H1 (cell line): ENCODE results near the gene MINAR1.

Experiments used
- CBX5 ChIP-seq: fragments of 300-800, 300-1000 bp; sonication (generic); IDR thresholded peaks from 2 replicates; pipeline ENCODE4 v1.7.1; 2016; ENCODE audit warnings: antibody characterized with exemption, low read length, low read depth
- CEBPB ChIP-seq: IDR thresholded peaks from 2 replicates; pipeline ENCODE4 v1.6.1; 2012; ENCODE audit warnings: low read depth, low read length
- CREB1 ChIP-seq: IDR thresholded peaks from 2 replicates; pipeline ENCODE4 v1.6.1; 2012; ENCODE audit warnings: inconsistent platforms
- EZH2 ChIP-seq: fragments of 200-600 bp; sonication (generic); IDR thresholded peaks from 2 replicates; pipeline ENCODE4 v1.7.1; 2012; ENCODE audit warnings: low read depth, mild to moderate bottlenecking, moderate library complexity, low read length, inconsistent platforms; ENCODE audit not compliant: severe bottlenecking
- HDAC6 ChIP-seq: IDR thresholded peaks from one replicate; pipeline ENCODE4 v1.7.1; 2012; ENCODE audit warnings: low read depth, mild to moderate bottlenecking, inconsistent platforms, low read length, moderate library complexity
- PHF8 ChIP-seq: fragments of 200-600 bp; sonication (generic); conservative IDR thresholded peaks from 2 replicates; pipeline ENCODE4 v1.7.1; 2012; ENCODE audit warnings: low read depth, mild to moderate bottlenecking, inconsistent platforms, low read length, moderate library complexity
- POLR2A ChIP-seq, 2 experiments: IDR thresholded peaks; 1 replicate in 1 of 2; 2 replicates in 1 of 2; pipeline ENCODE4 v1.6.1; 2011; ENCODE audit warnings: low read depth in 2 of 2, low read length in 2 of 2, mild to moderate bottlenecking in 2 of 2; ENCODE audit errors: control extremely low read depth in 1 of 2
- POLR2AphosphoS5 ChIP-seq: IDR thresholded peaks from 2 replicates; pipeline ENCODE4 v1.6.1; 2011; ENCODE audit warnings: low read depth, low read length
- RFX5 ChIP-seq: IDR thresholded peaks from 2 replicates; pipeline ENCODE4 v1.6.1; 2011; ENCODE audit warnings: low read depth, low read length, improper control_type of control experiment, borderline replicate concordance
- YY1 ChIP-seq: IDR thresholded peaks from 2 replicates; pipeline ENCODE4 v1.6.1; 2011; ENCODE audit warnings: low read depth, mild to moderate bottlenecking, low read length
- TF ChIP-seq, protein P1 (sequence below), 3 experiments: IDR thresholded peaks; 1 replicate in 2 of 3; 2 replicates in 1 of 3; pipeline versions ENCODE4 v1.5.1 to v1.6.1; 2011; ENCODE audit warnings: low read length in 3 of 3, mild to moderate bottlenecking in 3 of 3, inconsistent platforms in 2 of 3, low read depth in 1 of 3, moderate library complexity in 1 of 3; ENCODE audit not compliant: insufficient read depth in 1 of 3; ENCODE audit errors: control extremely low read depth in 1 of 3

DNA sequence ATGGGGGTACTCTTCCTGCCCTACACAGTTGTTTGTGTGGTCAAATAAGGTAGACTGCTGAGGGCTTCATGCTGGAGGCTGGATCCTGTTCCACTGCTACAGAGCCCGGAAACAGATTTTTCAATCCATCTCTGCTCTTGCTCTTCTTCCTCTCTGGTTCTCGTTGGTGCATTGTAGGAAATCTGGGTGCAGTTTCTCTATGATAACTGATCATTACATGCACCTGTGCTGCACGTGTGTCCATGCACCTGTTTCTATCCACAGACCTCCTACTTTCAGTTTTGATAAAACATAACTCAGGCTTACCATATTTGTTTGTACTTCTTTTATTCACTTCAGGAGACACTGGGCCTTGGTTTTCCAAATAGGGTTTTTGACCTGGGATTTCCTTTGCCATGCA is 21.3 kb downstream of the MINAR1 start:
- TF ChIP-seq CREB1 = no peak
- TF ChIP-seq RFX5 = no peak
- TF ChIP-seq POLR2AphosphoS5 = no peak
- TF ChIP-seq YY1 = no peak
- no peak for TF ChIP-seq EZH2
- TF ChIP-seq, protein P1, sequence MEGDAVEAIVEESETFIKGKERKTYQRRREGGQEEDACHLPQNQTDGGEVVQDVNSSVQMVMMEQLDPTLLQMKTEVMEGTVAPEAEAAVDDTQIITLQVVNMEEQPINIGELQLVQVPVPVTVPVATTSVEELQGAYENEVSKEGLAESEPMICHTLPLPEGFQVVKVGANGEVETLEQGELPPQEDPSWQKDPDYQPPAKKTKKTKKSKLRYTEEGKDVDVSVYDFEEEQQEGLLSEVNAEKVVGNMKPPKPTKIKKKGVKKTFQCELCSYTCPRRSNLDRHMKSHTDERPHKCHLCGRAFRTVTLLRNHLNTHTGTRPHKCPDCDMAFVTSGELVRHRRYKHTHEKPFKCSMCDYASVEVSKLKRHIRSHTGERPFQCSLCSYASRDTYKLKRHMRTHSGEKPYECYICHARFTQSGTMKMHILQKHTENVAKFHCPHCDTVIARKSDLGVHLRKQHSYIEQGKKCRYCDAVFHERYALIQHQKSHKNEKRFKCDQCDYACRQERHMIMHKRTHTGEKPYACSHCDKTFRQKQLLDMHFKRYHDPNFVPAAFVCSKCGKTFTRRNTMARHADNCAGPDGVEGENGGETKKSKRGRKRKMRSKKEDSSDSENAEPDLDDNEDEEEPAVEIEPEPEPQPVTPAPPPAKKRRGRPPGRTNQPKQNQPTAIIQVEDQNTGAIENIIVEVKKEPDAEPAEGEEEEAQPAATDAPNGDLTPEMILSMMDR (IDR thresholded peaks at IDR 0.05; ENCODE audit: control extremely low read depth in 1 of 3, insufficient read depth in 1 of 3, low read depth in 1 of 3, low read length in 3 of 3) = no peak
- no peak for TF ChIP-seq POLR2A (IDR thresholded peaks at IDR 0.05; ENCODE audit: control extremely low read depth in 1 of 2, low read depth in 2 of 2, low read length in 2 of 2)
- TF ChIP-seq HDAC6 = no peak
- no peak for TF ChIP-seq CEBPB
- no peak for TF ChIP-seq PHF8
- no peak for TF ChIP-seq CBX5
